PC-3 (cell line): Measurements from ENCODE around the gene PSME2.

Experiments used
- CTCF ChIP-seq: fragments of 300-600 bp; sonication (generic); conservative IDR thresholded peaks from 2 replicates; pipeline ENCODE4 v1.5.1; 2017; ENCODE audit warnings: antibody characterized with exemption, low read depth, mild to moderate bottlenecking, low read length
- EZH2 ChIP-seq: fragments of 300-600 bp; sonication (generic); IDR thresholded peaks from one replicate; pipeline ENCODE4 v1.6.1; 2017; ENCODE audit warnings: antibody characterized with exemption, mild to moderate bottlenecking, low read length; ENCODE audit not compliant: unreplicated experiment
- EZH2phosphoT487 ChIP-seq: fragments of 300-600 bp; sonication (generic); IDR thresholded peaks from 2 replicates; pipeline ENCODE4 v1.6.1; 2018; ENCODE audit warnings: mild to moderate bottlenecking, antibody characterized with exemption, low read length, borderline replicate concordance

GRCh38 chr14:24162093-24162492, 15.7 kb upstream of the PSME2 start:
- TF ChIP-seq CTCF (no peak), EZH2 (no peak), EZH2phosphoT487 (no peak)
